ENCODE data around the gene MAST1.
"Not testable (repeated sequence)": the region's sequence is repeated elsewhere in the genome, so short reads cannot be mapped to it uniquely, and the experiment has no call there.

MAST1 gene

GRCh38 chr19:12838182-12838885 lies at the start of gene MAST1:
Gene MAST1, plus strand, starts transcription at chr19:12838515. Its CDS starts 58 bp downstream, at chr19:12838573.
- peak; percentile 24 to 62 for DNase-seq

GRCh38 chr19:12788682-12789097 lies 49.6 kb upstream of the MAST1 start:
- DNase-seq: peak; percentile 82 to 85

- DNase-seq: peak in 1 of 2 donors; percentile 34
These were observed 49.0 kb upstream of the MAST1 start for GRCh38 chr19:12789098-12789903.

- DNase-seq: peak; percentile 98
These were observed 48.3 kb upstream of the MAST1 start for GRCh38 chr19:12789904-12790619.

GRCh38 chr19:12790628-12791344 lies 47.5 kb upstream of the MAST1 start:
- peak in 1 of 2 donors; percentile 44 for DNase-seq

- DNase-seq: peak; percentile 99
These were observed 46.8 kb upstream of the MAST1 start, which contains the start of gene JUNB for GRCh38 chr19:12791345-12792050. Gene JUNB, plus strand, starts transcription at chr19:12791486. Its CDS starts 286 bp downstream, at chr19:12791772.

GRCh38 chr19:12792051-12792852 lies 46.1 kb upstream of the MAST1 start:
- peak; percentile 65 to 74 for DNase-seq

GRCh38 chr19:12792853-12793289 lies 45.4 kb upstream of the MAST1 start:
- DNase-seq: no peak

GRCh38 chr19:12793290-12794195 lies 44.8 kb upstream of the MAST1 start:
- peak; percentile 96 to 97 for DNase-seq

- peak; percentile 30 to 58 for DNase-seq
These were observed 43.9 kb upstream of the MAST1 start for GRCh38 chr19:12794196-12794941.

GRCh38 chr19:12794971-12795381 lies 43.3 kb upstream of the MAST1 start:
- no peak for DNase-seq

GRCh38 chr19:12796146-12797071 lies 41.9 kb upstream of the MAST1 start:
- peak; percentile 75 to 85 for DNase-seq

GRCh38 chr19:12797141-12797587 lies 41.2 kb upstream of the MAST1 start:
- DNase-seq: no peak

- DNase-seq: not testable (repeated sequence)
These were observed 40.7 kb upstream of the MAST1 start for GRCh38 chr19:12797607-12798006.

- DNase-seq: no peak
These were observed 38.4 kb upstream of the MAST1 start for GRCh38 chr19:12799742-12800465.

- no peak for DNase-seq
These were observed 37.9 kb upstream of the MAST1 start for GRCh38 chr19:12800466-12800770.

GRCh38 chr19:12800923-12801465 lies 37.3 kb upstream of the MAST1 start:
- DNase-seq: no peak

Measured in CD4-positive, alpha-beta T cell treated with Interferon alpha-2 for 1 hour (primary cell).